NCI-H1417 (cell line): Measurements from ENCODE around the gene SLC6A2.
"Not testable (repeated sequence)": the region's sequence is repeated elsewhere in the genome, so short reads cannot be mapped to it uniquely, and the experiment has no call there.

Experiments
- DNase-seq, 3 experiments: peaks; one replicate each; lab custom pipeline; 2025; lab: John Stamatoyannopoulos, UW

The SLC6A2 gene

GRCh38 chr16:55655897-55656681 is at the start of gene SLC6A2:
SLC6A2 (plus strand) TSS chr16:55655988; CDS start chr16:55656695, 707 bp downstream.
- DNase-seq, result peak in 1 of 3 experiments; percentile 9

GRCh38 chr16:55613613-55614335 is 42.0 kb upstream of the SLC6A2 start:
- DNase-seq, result no peak

- DNase-seq, result no peak
These were observed 40.7 kb upstream of the SLC6A2 start for GRCh38 chr16:55615071-55615470.

- DNase-seq, result not testable (repeated sequence)
These were observed 40.1 kb upstream of the SLC6A2 start for GRCh38 chr16:55615670-55616069.

- no peak for DNase-seq
These were observed 34.0 kb upstream of the SLC6A2 start for GRCh38 chr16:55621771-55622170.

- no peak for DNase-seq
These were observed 33.5 kb upstream of the SLC6A2 start for GRCh38 chr16:55622272-55622671.

GRCh38 chr16:55622930-55623561 is 32.7 kb upstream of the SLC6A2 start:
- DNase-seq, result peak in 2 of 3 experiments; percentile 3 to 19

GRCh38 chr16:55623640-55624039 is 32.1 kb upstream of the SLC6A2 start:
- DNase-seq, result no peak

GRCh38 chr16:55624696-55625095 is 31.1 kb upstream of the SLC6A2 start:
- no peak for DNase-seq

GRCh38 chr16:55625843-55626242 is 29.9 kb upstream of the SLC6A2 start:
- no peak for DNase-seq

- DNase-seq, result no peak
These were observed 27.4 kb upstream of the SLC6A2 start for GRCh38 chr16:55628306-55628968.

GRCh38 chr16:55630774-55631173 is 25.0 kb upstream of the SLC6A2 start:
- no peak for DNase-seq

- no peak for DNase-seq
These were observed 23.5 kb upstream of the SLC6A2 start for GRCh38 chr16:55632259-55632658.

- DNase-seq, result no peak
These were observed 21.6 kb upstream of the SLC6A2 start for GRCh38 chr16:55634193-55634592.

GRCh38 chr16:55638256-55638655 is 17.5 kb upstream of the SLC6A2 start:
- DNase-seq, result no peak

GRCh38 chr16:55640701-55641327 is 15.0 kb upstream of the SLC6A2 start:
- DNase-seq, result no peak

GRCh38 chr16:55641430-55642056 is 14.2 kb upstream of the SLC6A2 start:
- DNase-seq, result no peak

- DNase-seq, result no peak
These were observed 13.2 kb upstream of the SLC6A2 start for GRCh38 chr16:55642611-55643010.

GRCh38 chr16:55643161-55643970 is 12.4 kb upstream of the SLC6A2 start:
- DNase-seq, result no peak

- no peak for DNase-seq
These were observed 9.8 kb upstream of the SLC6A2 start for GRCh38 chr16:55645986-55646385.
